Nasal cavity respiratory epithelium epithelial cell of viscerocranial mucosa (primary cell): ENCODE results near the gene GPR12. TPM values are rescaled to one million over a fixed set of nuclear protein-coding genes. Genes with fewer than 3 reads are reported as not detected.

Source experiments
- total RNA-seq: library from RNA; depleted of rRNA; stranded (reverse); fragments of >200 nt; gene quantifications from 2 replicates; pipeline ENCODE4 v1.2.3, GENCODE V29; 2014

The GPR12 gene, protein sequence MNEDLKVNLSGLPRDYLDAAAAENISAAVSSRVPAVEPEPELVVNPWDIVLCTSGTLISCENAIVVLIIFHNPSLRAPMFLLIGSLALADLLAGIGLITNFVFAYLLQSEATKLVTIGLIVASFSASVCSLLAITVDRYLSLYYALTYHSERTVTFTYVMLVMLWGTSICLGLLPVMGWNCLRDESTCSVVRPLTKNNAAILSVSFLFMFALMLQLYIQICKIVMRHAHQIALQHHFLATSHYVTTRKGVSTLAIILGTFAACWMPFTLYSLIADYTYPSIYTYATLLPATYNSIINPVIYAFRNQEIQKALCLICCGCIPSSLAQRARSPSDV
- total RNA-seq: not detected in 2 replicates

DNA sequence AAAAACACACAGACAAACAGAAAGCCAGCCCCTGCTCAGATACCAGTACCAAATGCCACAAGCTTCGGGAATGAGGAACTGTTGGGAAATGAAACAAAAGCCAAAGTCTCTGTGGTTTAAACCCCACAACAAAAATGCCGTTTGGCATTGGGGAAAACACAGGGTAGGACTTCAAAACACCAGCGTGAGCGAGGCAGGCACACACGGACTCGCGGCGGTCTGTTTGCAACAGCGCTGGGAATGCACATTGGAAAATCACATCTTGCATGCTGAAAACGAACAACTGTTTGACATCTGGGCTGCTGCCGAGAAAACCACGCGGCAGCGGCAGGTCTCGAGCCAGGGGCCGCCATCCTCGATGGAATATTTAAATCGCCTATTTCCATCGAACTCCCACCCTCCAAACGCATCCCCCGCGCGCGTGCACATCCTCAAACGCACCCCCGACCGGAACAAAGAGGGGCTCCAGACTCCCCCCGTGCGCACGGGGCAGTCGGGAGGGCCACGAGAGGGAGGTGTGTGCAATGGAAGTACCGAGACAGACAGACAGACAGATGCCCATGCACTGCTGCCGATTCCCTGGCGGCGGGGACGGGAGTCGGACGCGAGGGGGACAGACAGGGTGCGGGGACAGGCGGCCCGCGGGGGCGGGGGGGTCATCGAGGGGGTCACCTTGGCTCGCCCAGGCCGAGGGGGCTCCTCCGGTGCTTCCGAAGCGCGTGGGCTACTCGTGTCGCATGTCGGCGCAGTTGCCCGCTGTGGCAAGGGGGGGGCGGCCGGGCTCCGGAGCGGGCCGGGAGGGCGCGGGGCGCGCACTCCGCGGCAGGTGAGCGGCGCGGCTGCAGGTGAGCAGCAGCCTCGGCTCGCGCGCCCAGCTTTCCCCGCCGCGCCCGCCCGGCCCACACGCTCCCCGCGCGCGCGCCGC lies at the start of gene GPR12:
TSS of gene GPR12 (minus strand) at position 880 of the 925 bp plus-strand sequence. CDS start 959 bp downstream, outside the sequence.

Other genes starting within 250 kb of the GPR12 start
- 5.1 and 8.0 TPM in 2 replicates for gene WASF3, start 203.1 kb downstream of the GPR12 start, total RNA-seq